Mucosa of descending colon (tissue), 3 donors: ENCODE data around the gene MOCS3. TPM values are rescaled to one million over a fixed set of nuclear protein-coding genes. Genes with fewer than 3 reads are reported as not detected.

Experiments used
- ATAC-seq: fragments of 200-7000 bp; cut with Tn5 transposase; one replicate; pipeline ENCODE4 v1.9.1; 2020; ENCODE audit warnings: mild to moderate bottlenecking, moderate library complexity
- DNase-seq, 3 donors: peaks; one replicate each; pipeline ENCODE4 v3.0.0-alpha.2; 2020
- H3K36me3 ChIP-seq: fragments of 200-600 bp; one replicate; pipeline ENCODE4 v1.8.0; 2021; ENCODE audit warnings: low read depth, mild to moderate bottlenecking
- H3K4me1 ChIP-seq: fragments of 200-600 bp; one replicate; pipeline ENCODE4 v1.8.0; 2021; ENCODE audit warnings: low read depth, mild to moderate bottlenecking
- H3K4me3 ChIP-seq: fragments of 200-600 bp; one replicate; pipeline ENCODE4 v1.8.0; 2021; ENCODE audit warnings: mild to moderate bottlenecking
- H3K9me3 ChIP-seq: fragments of 200-600 bp; one replicate; pipeline ENCODE4 v1.8.0; 2021; ENCODE audit warnings: mild to moderate bottlenecking
- CTCF ChIP-seq: fragments of 200-600 bp; IDR thresholded peaks from one replicate; pipeline ENCODE4 v1.8.0; 2022; ENCODE audit warnings: antibody characterized with exemption, mild to moderate bottlenecking
- intact Hi-C, 2 donors: fragments of 100-400 bp; cut with DNase I in 1 of 2; cut with micrococcal nuclease in 1 of 2; formaldehyde crosslinking; loops; one replicate each; pipeline versions ENCODE4 v1.11.0 to v1.11.1; 2022; cut with DNase I, micrococcal nuclease
- total RNA-seq, 3 donors: library from RNA; stranded (reverse); fragmentation: NEBNext Ultra II Directional in 2 of 3; extraction: Animal tissue kit (Norgen Biotek cat#: 25700) in 2 of 3; gene quantifications; one replicate each; pipeline versions ENCODE4 v1.2.1 to v1.2.4, GENCODE V29; 2021 to 2023
- donor health status: DM: no; HTN: no; CAD: no; lungs with moderate emphysema.
- donor health status: DM: no; HTN: no; CAD: no.
- donor health status: DM: no; HTN: yes; CAD: no.

Gene MOCS3
- total RNA-seq, 3 donors from 2014 or later = 4.0 to 4.4 (median 4.4) TPM

DNA sequence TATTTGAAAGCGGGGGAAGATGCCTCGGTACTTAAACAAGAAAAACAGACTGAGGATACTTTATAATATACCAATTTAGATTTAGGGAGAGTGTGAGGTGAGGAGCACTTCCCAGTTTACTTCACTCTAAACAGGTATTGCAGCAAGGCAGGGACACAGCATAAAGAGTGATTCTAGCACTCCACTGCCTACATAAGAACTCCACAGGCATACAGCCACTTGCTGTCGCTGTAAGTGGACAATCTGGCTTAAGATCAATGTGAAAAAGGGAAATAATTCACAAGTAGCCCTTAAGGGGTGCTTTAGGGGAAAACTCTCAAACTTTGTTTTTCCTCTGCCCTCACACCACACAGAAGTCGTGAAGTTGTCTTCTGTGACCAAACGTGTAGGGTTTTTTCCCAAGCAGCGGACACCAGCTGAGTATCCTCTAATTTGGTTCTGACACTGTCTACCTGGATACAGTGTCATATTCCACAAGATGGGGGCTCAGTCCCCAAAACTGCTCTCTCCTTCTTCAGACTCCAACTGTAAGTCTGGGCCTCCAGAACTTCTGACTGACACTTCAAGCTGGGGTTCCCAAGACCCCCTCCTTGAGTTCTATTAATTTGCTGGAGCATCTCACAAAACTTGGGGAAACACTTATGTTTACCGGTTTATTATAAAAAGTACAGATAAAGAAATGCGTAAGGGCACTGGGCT lies 36.7 kb upstream of the MOCS3 start:
- H3K4me1 ChIP-seq = peaks cover 30% of the 10 kb centered on the region
- no peaks in the 10 kb centered on the region for H3K9me3 ChIP-seq
- ATAC-seq (no peak), DNase-seq (no peak)
- no peak overlapping the region for H3K4me3 ChIP-seq
- no peak for TF ChIP-seq CTCF
- intact Hi-C loops = loop anchor here (10.0 kb wide), 1 partner anchor 127 kb away; the partner anchor contains the start of gene BCAS4 (in 2 of the 2)
- no peaks in the 10 kb centered on the region for H3K36me3 ChIP-seq

DNA sequence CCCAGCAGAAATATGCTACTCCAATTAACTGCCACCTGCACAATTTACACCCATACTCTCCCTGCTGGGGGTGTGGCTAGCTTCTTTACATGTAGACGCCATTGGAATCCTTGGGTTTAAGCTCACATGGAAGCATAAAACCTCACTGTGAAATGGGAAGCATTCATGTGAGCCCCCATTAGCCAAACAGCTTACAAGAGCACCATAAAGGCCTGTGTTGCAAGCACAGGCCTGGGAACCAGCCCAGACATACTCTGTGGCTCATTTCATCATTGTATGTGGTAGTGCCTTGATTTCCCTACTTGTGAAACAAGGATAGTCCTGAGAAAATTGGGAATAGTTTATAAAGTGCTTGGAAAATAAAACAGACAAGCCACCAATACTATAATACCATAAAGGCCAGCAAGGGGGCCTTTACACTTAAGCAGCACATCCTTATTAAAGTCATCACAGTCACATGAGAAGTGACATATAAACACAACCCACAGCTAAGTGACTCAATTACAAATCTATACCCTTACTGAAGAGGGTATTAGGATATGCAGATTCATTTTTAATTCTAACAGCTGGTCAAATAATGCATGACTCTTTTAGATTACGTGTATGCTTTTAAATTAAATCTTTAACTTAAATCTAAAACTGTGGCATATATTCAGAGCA lies 34.2 kb upstream of the MOCS3 start:
- DNase-seq (no peak), ATAC-seq (no peak)
- no peak for TF ChIP-seq CTCF
- H3K4me3 ChIP-seq = no peak overlapping the region
- H3K4me1 ChIP-seq = peaks cover 43% of the 10 kb centered on the region
- H3K9me3 ChIP-seq = no peaks in the 10 kb centered on the region
- H3K36me3 ChIP-seq = peaks cover 3% of the 10 kb centered on the region
- intact Hi-C loops = loop anchor here (10.0 kb wide), 1 partner anchor 130 kb away; the partner anchor contains the start of gene BCAS4 (in 2 of the 2)

DNA sequence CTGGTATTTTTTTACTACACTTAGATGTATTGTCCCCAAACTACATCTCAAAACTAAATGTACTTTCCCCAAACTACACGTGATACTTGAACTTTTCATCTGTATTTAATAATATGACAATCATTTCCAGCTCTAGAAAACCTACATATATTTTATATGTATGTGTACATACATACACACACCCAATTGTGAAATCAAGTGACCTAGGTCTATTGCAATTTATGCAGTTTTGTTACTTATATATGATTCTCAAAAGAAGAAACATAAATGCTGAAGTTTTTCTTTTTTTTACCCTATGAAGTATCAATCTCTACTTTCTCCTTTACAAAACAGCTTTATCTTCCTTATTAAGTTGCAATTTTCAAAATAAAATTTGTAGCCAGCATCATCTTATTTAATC lies 32.1 kb upstream of the MOCS3 start:
- TF ChIP-seq CTCF = no peak
- peaks cover 44% of the 10 kb centered on the region for H3K4me1 ChIP-seq
- H3K9me3 ChIP-seq = no peaks in the 10 kb centered on the region
- intact Hi-C loops = loop anchor here (10.0 kb wide), 1 partner anchor 132 kb away; the partner anchor contains the start of gene BCAS4 (in 2 of the 2)
- peaks cover 3% of the 10 kb centered on the region for H3K36me3 ChIP-seq
- no peak for DNase-seq
- no peak for ATAC-seq
- no peak overlapping the region for H3K4me3 ChIP-seq

DNA sequence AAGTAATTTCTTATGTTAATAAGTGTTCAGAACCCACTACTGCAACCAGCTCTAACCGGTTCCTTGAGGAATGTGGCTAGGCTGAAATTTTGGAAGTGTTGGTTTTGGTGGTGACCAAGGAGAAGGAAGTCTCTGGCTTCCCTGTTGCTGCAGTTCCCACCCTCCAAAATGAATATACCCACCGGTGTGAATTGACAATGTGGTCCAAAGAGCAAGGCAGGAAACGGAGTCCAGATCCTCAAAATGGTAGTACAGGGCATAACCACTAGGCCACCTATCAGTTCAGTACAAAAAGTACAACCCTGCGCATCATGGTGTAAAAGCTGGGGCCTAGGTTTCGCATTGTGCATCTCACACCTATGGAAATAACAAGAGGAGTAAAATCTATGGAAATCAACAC lies 30.1 kb upstream of the MOCS3 start:
- no peak for TF ChIP-seq CTCF
- H3K4me1 ChIP-seq = peaks cover 44% of the 10 kb centered on the region
- peaks cover 3% of the 10 kb centered on the region for H3K36me3 ChIP-seq
- H3K9me3 ChIP-seq = no peaks in the 10 kb centered on the region
- ATAC-seq (no peak), DNase-seq (no peak)
- intact Hi-C loops = loop anchor here (10.0 kb wide), 1 partner anchor 134 kb away; the partner anchor contains the start of gene BCAS4 (in 2 of the 2)
- no peak overlapping the region for H3K4me3 ChIP-seq

DNA sequence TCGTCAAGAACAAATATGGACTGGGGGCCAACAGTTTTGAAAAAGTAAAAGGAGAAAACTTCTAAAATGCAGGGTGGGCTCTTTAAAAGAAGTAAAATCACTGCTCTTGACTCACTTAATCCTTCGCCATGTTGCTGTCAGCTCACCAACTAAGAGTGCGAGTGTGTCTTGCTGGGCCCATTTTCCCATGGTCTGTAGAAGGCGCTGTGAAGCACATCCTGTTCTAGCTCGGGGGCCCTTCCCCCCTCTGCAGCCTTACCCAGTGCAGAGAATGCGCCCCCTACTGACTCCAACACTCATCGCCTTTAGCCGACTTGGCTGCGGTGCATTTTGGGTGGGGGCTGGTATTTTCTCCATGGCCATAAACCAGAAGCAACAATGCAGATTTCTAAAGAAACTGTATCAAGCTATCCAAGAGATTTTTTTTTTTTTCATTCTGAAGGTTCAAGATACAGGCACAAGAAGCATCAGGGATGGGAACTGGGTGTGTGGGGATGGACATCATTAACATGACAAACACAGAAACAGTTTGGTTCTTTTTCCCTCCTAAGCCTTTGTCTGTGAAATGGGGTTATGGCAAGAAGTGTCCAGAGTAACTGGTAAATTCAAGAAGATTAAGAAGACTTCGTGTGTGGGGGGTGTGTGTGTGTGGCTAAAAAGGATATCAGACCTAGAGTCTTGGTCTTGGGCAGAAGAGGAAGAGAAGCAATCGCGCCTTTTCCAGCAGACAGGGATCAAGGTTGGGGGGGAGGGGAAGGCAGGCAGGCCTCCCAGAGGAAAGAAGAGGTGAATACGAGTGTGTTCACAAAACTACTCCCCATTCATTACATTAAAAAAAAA lies 29.1 kb upstream of the MOCS3 start:
- ATAC-seq (peak; percentile 81), DNase-seq (peak; percentile 91 to 99 (median 92))
- Histone ChIP-seq H3K9me3 (no peaks in the 10 kb centered on the region), H3K4me3 (peak overlapping the region; percentile 89), H3K36me3 (peaks cover 3% of the 10 kb centered on the region), H3K4me1 (peaks cover 40% of the 10 kb centered on the region)
- intact Hi-C loops = loop anchor here (10.0 kb wide), 1 partner anchor 135 kb away; the partner anchor contains the start of gene BCAS4 (in 2 of the 2)
- peak; percentile 84 for TF ChIP-seq CTCF
